NCI-H1092 (cell line): ENCODE measurements around the gene CD9.
A peak's percentile ranks its signal among the peaks of the same experiment; 100 is the strongest.

Experiments used
- DNase-seq: peaks from one replicate; lab custom pipeline; 2025; lab: John Stamatoyannopoulos, UW

Gene CD9

DNA sequence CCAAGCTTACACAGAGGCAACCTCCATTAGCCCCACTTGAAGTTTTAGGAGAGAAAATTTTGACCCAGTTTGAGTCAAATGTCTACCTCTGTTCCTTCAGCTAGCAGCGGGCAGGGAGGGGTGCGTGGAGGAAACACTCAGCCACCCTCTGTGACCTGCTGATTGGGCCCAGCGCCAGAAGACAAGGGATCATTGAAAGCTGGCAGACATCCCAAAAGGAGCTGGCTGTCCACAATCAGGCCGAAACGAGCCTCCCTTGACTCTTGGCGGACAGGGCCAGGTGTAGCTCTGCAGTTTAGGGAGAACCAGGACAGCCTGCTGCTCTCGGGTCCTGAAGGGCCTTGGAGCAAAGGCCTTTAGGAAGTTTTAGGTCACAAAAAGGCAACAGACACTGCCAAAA lies 41.3 kb downstream of the CD9 start:
- no peak for DNase-seq

DNA sequence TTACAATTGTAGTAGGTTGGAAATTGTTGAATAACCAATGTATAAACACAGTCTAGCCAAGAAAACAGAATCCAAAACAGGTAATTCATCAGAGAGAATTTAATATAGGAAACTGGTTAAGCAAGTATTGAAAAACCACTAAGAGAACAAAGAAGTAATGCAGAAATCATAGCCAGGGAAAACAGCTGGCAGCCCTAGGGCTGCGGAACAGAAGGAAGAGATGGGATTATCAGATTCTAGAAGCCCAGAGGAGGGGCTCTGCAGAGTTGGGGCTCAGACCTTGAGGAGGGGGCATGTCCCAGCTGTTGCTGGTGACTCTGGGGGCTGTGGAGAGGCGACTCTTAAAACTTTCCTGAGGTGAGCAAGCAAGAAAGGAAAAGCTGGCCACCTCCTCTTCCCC lies 49.4 kb downstream of the CD9 start:
- DNase-seq, result no peak

DNA sequence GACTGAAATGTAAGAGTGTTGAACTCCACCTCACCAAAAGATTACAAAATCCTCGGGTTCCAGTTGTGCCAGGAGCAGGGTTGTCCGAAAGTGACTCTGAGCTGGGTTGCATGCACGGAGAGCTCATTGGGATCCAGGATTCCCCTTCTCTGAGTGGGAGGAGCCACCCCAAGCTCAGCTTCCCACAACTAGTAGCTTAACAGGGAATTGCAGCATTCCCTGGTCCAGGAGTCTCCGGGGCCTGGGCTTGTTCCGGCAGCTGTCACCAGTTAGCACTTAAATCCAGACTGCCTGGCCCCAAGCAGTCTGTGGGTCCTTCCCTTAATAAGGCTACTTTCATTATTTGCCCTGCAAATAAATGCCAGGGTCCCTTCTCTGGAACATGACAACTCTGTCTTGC lies 50.1 kb downstream of the CD9 start:
- no peak for DNase-seq

DNA sequence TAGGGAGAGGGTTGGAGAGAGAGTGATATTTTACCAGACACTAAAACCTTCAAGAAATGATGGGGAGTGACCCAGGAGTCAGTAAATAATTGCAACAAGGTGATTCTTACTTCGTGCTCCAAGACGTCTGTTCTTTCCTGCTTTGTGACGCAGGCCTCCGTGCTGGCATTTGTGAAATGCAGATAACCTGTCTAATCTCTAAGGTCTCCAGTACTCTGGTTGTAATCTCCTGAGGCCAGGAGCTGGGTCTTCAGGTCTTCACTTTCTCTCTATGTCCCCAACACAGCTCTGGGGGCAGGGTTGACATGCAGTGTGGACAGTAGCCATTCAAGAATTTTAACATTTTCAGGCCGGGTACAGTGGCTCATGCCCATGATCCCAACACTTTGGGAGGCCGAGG lies 53.1 kb downstream of the CD9 start:
- no peak for DNase-seq

DNA sequence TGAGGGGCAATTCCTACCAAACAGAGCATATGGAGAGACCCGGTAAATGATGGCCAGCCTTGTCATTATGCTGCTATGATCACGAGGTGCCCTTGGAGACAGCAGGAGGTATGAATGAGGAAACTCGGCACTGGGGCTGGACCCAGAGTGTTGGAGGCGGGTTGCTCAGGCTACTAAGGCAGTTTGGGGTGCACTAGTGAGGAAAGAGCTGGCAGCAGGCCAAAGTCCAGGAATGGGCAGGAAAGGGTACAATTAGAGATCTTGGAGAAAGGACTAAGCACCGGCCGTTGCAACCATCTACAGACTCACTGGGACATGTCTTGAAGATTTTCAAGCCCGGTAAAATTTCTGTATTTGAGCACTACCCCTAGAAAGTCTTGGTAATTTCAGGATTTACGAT lies 54.3 kb downstream of the CD9 start:
- DNase-seq, result no peak

DNA sequence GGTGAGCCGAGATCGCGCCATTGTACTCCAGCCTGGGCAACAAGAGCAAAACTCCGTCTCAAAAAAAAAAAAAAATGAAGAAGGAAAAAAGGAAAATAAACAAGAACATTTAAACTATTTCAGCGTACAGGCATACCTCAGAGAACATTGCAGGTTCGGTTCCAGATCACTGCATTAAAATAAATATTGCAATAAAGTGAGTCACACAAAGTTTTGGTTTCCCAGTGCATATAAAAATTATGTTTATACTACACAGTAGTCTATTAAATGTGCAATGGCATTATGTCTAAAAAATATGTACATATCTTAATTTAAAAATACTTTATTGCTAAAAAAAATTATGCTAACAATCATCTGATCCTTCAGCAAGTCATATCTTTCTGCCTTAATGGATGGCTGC lies 56.8 kb downstream of the CD9 start:
- no peak for DNase-seq

DNA sequence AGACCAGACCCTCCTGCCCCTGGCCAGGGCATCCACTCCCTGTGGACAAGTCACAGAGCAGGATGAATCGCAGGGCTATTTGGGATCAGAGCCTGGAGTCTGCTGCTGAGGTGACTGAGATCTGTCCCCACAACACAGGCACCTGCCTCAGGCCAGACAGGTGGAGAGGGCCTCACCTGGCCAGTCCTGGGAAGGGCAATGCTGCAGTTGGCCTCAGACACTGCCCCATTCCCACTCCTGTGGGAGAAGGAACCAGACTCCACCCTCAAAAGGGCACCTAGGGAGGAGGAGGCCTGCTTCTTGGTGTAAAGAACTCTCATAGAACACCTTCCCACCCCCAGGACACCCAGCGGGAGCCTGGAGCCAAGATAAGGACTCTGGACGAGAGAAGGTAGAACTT lies 62.0 kb downstream of the CD9 start:
- DNase-seq, result no peak

DNA sequence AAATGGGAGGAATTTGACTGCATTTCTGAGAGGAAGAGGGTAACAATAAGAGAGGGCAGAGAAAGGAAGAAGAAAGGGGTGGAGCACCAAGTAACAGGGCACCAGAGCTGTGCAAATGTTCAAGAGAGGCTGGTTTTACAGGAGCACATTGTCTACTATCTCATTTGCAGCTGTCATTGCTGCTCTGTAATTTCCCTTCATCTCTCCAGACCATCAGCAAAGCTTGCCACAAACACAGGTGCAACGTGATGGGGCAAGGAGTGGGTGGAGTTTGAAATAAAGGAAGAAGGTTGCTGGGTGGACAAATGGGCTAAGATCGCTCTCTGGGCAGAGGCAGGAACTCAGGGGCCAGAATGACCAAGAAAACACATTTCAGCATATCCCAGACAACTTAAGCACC lies 62.4 kb downstream of the CD9 start:
- no peak for DNase-seq

DNA sequence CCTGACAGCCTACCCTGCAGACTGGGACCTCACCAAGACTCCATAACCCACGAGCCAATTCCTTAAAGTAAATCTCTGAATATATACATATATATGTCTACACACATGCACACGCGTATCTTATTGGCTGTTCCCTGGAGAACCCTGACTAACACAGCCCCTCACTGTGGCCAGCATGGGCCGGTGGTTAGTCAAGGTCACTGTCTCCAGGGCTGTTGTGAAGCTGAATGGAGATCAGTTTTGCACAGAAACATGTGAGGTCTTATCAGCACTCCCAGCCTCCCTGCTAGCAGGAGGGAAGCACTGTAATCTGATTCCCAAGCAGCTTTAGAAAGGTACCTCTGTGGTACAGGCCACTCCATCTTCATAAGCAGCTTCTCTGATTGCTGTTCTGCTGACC lies 63.7 kb downstream of the CD9 start:
- DNase-seq, result no peak

DNA sequence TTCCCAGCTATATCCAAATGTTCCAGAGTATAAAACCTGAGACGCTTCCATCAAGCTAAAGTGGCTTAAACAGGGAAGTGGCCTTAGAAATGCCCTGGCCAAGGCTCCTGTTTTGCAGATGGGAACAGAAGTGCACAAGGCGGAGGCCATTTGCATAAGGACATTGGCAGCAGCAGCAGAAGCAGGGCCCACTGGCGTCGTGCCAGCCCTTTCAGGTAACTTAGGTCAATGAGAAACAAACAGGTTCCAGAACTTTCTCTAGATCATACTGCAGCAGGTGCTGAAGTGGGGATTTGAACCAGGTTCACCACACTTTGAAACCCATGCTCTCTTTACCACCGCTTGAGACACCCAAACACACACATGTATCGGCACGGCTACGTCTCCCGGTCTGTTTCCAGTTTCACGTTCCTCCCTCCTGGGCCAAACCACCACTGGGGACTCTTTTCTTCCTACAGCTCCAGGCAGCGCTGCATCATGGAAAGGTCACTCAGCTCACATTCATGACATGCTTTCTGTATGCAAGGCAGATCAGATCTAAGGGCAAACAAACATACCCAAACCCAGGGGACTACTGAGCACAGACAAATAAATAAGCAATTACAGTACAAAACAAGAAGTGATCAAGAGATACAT lies 64.3 kb downstream of the CD9 start:
- DNase-seq, result no peak

DNA sequence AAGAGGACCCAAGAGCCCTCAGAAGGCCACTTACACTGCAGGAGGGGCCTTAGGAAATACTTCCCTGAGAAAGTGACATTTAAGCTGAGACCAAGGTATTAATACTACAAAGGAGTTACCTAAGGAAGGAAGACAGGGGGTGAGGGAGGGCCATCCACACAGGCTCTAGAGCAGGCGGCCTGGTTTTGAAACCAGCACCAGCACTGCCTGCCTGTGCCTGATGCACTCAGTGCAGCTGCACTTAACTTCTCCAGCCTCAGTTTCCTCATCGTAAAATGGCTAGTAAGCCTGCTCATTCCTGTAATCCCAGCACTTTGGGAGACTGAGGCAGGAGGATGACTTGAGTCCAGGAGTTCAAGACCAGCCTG lies 64.8 kb downstream of the CD9 start:
- DNase-seq, result no peak

DNA sequence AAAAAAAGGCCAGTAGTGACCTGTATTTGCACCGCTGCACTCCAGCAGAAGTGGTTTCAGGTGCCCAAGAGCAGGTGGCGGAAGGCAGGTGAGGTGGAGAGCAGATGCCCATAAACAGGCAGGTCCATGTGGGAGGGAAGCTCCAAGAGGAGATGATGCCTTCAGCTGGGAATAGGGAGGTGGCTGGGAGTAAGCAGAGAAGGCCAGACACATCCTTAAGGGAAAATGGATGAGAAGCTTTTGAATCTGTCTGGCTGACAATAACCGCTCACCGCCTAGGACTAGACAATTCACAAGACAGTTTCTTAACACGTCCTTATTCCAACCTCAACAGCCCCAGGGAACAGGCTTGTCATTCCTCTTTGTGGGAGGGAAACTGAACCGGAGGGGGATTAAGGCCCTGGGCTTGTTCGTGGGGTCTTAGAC lies 66.4 kb downstream of the CD9 start:
- peak; percentile 3 for DNase-seq

DNA sequence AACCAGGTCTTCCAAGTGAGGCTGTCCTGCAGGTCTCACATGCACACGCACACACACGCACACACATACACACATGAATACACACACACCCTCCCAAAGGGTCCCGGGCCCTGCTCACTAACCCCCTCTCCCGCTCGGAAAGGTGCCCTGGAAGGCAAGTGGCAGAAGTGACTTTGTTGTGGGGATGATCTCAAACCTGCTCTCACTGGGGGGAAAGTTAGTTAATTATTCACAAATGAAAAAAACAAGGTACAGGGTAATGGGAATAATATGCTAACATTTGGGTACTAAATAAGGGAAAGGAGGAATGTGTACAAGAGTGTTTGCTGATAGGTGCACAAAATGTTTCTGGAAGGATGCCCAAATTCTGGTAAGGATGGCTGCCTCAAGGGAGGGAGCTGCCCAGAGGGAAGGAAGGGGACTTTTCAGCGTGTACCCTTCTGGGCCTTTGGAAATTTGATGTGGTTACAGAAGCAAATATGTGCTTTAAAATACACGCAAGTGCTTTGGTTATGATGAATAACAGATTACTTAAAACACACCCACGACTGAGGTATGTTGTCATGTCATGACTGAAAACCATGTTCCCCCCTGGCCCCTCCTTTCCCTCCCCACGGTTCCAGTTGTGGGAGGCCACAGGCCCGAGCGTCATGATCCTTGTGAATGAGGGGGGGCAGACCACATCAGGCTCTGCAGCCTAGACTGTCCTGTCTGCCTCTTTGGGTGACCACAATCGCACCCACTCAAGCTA lies 66.9 kb downstream of the CD9 start:
- DNase-seq, result no peak

DNA sequence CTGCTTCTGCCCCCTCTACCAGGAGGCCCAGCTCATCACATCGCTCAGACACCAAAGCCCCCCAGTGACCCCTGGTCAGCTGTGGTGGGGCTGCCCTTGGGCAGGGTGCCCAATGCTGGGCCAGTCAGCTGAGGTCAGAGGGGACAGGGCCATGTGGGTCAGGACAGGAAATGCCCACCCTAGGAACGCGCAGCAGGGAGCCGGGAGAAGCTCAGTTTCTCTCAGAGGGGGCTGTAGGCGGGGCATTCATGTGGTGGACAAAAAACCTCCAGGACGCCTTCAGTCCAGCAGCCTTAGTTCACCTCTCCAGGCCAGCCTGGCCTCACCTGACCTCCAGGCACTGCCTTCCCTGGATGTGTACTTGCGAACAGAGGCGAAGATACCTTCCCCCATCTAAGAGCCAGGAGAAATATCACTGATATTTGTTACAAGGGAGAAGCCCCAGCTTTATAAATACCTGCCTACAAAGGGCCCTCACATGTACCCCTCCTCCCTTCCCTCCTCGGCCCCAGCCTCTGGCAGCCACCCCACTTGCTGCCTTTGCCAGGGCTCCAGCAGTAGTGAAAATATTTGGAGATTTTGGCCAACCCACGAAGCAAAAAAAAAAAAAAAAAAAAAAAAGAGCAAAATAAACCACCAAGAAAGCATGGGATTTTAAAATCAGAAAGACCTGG lies 68.4 kb downstream of the CD9 start:
- no peak for DNase-seq

DNA sequence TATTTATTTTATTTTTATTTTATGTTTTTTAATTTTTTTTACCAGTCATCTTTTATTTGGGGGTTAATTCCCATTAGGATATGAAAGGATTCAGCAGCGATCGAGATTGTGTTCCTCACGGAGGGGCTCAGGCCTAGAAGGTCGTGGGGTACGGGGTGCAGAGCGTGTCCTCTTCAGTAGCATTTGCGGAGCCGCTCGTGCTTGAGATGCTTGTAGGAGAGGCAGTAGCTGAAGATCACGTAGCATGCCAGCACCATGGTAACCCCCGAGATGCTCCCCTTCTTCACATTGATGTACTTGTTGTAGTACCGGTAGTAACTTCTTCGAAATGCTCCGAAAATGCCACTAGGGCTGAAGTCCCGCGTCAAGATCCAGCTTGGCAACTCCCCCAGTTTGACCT lies 69.8 kb downstream of the CD9 start:
- DNase-seq, result no peak

DNA sequence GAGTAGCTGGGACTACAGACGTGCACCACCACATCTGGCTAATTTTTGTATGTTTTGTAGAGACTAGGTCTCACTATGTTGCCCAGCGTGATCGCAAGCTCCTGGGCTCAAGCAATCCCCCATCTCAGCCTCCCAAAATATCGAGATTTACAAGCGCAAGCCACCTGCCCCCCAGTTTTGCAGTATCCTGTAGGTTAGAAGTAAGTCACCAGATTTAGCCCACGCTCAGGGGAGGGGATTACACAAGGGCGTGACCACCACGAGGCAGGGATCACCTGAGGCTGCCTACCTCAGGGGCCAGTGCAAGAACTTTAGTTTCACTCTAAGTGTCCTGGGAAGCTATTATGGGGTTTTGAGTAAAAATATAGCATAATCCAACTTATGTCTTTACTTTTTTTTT lies 71.1 kb downstream of the CD9 start:
- DNase-seq, result no peak

DNA sequence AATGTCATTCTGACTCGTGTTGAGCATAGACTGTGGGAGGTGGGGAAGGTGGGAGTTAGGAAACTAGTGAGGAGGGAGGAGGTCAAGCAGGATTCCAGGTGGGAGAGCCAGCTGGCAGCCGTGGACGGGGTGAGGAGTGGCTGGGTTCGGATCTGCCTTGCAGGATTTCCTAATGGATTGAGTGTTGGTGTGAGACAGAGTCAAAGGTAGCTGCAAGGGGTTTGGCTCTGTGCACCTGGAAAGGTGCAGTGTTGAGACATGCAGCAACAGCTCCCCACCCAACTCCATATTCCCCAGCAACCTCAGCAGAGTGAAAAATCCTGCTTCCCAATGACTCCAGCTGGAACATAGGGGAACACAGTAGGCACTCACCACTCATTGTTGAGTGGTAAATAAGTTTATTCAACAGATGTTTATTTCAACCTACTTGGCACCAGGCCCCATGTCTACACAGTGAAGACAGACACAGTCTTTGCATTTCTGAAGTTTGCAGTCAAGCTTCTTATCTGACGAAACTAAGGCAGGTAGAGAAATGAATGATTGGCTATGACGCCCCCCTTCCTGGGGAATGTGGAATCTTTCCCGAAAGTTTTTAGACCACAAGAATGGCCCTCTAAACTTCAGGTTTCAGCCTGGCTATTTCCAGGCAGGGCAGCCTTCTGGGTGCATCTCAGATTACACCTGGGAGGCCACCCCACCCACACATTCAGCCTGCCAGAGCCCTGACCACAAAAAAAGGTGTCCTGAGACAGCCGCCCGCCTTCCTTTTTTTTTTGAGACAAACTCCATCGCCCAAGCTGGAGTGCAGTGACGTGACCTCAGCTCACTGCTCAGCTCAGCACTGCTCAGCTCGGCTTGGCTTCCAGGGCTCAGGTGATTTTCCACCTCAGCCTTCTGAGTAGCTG lies 72.4 kb downstream of the CD9 start:
- DNase-seq, result no peak

DNA sequence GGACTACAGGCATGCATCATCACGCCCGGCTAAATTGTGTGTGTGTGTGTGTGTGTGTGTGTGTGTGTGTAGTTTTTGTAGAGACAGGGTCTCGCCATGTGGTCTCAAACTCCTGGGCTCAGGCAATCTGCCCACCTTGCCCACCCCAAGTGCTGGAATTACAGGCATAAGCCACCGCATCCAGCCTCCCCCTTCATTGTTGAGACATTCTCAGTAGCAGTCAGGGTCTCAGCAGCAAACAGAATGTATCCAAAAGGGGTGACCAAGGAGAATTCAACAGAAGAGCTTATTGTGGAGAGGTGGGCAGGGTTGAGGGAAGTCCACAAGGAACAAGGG lies 73.0 kb downstream of the CD9 start:
- DNase-seq, result no peak

DNA sequence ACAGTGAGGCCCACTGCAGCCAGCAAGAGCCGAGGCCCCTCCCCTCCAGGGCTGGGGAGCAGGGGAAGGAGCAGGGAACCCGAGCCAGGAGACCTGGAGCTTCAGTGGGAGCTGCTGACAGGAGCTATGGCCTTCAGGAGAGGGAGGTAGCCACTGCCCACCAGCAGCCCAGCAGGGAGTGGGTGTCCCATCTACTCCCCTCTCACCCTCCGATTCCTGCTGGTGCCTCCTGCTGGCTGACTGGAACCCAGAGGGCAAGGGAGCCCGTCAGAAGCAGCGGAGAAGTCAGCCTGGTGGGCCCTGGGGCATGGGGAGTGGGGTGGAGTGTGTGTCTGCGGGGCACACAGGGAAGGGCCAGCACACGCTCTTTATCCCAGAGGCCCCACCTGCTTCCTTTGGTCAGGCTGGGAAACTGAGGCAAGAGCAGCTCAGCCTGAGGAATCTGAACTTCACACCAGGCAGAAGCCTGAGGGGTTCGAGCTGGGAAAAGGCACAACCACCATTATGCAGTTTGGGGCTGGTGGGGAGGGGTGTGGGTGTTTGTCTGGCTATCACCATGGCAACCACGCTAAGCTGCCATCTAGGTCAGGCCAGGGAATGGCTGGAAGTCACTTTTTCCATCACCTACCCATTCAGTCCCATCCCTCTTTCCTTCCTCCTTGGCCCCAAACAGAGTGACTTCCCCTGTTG lies 73.5 kb downstream of the CD9 start:
- no peak for DNase-seq

DNA sequence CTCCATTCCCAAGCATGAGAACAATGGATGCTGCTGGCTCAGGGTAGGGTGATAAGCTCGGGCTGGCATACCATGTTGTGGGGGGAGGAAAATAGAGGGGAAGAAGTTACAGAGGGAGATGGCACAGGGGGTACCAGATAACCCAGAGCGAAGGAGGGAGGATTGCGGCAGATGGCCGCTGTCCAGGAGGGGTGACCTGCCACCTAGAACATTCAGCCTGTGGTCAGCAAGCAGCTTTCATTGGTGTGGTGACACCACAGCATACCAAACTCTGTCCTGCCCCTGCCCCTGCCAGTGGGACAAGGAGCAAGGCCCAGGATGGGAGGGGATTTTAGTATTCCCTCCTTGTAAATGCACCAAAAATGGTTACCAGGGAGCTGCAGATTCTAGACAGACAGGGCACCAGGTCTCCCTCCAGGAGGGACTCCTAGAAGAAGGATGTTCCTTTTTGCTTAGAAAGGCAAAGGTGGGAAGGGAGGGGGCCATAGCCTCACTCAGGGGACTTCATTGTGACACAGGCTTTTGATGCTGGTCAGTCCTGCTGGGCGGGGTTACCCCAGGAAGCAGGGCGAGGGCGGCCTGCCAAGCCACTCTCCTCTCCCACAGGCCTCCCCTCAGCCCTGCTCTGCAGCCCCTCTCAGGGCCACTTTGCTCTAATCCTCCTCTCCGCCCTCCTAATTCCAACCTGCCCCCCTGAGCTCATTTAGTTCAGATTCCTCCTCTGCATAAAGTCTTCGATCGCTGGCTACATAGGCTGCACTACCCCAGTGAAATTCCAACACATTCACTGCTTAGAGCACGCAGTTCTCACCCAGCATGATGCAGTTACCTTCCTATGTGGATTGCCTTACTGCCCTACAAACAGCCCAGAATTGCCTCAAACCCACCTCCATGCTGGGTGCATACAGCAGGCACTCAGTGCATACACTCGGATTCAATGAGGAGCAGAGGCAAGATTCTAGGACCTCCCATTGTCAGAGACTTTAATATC lies 74.3 kb downstream of the CD9 start:
- no peak for DNase-seq
